ENCODE data around the gene ZNF785. TPM values are rescaled to one million over a fixed set of nuclear protein-coding genes. Genes with fewer than 3 reads are reported as not detected.
A peak's percentile ranks its signal among the peaks of the same experiment; 100 is the strongest.

ZNF785 gene
- total and polyA plus RNA-seq, 2 experiments from 2014 or later, result 4.9 to 7.1 TPM

GRCh38 chr16:30557707-30557956, 27.9 kb downstream of the ZNF785 start:
- no peaks in the 10 kb centered on the region for H3K27me3 ChIP-seq (ENCODE audit: insufficient read depth)
- peak overlapping the region; percentile 88 for H3K4me2 ChIP-seq
- H2AFZ ChIP-seq, result peak overlapping the region; percentile 64
- H3K4me1 Mint-ChIP-seq, result peaks cover 25% of the 10 kb centered on the region
- 0 out of 2 replicates have a peak, but pooled peaks cover 3% of the 10 kb centered on the region for H3K9me2 ChIP-seq (ENCODE audit: insufficient read depth)
- H3K27me3 Mint-ChIP-seq (ENCODE audit: insufficient read depth, low read depth, poor library complexity), result peaks cover 25% of the 10 kb centered on the region
- peak overlapping the region; percentile 91 for H3K4me3 ChIP-seq
- 0 out of 2 replicates have a peak, but pooled peaks cover 17% of the 10 kb centered on the region for H3F3A ChIP-seq (replicated peaks; ENCODE audit: low read depth)
- peaks cover 18% of the 10 kb centered on the region for H3K36me3 Mint-ChIP-seq (ENCODE audit: low read depth)
- no peaks in the 10 kb centered on the region; the same call in 1 of the 2 replicates for H3K36me3 ChIP-seq (ENCODE audit: insufficient read depth)
- ATAC-seq (peak; percentile 5), DNase-seq (ENCODE audit: low spot score) (no peak)
- H3K9me3 Mint-ChIP-seq, result no peaks in the 10 kb centered on the region; the same call in 2 of the 3 replicates
- H3K79me2 ChIP-seq (replicated peaks; ENCODE audit: insufficient read depth), result peaks cover 3% of the 10 kb centered on the region; the same call in 1 of the 2 replicates
- no peak overlapping the region for H3K27ac Mint-ChIP-seq
- peaks cover 25% of the 10 kb centered on the region for H3K4me1 ChIP-seq (ENCODE audit: insufficient read depth)
- 0 out of 2 replicates have a peak overlapping the region, but pooled peaks have one; percentile 91 for H3K27ac ChIP-seq (ENCODE audit: low read depth)
- H3K4me3 Mint-ChIP-seq, result peak overlapping the region; percentile 81
- TF ChIP-seq CTCF (conservative IDR thresholded peaks at IDR 0.05; ENCODE audit: low read depth in 2 of 2) (no peak; a peak in 1 of 4 replicates), EZH2 (IDR thresholded peaks at IDR 0.05; ENCODE audit: low read depth, unreplicated experiment) (no peak), POLR2AphosphoS5 (IDR thresholded peaks at IDR 0.05; ENCODE audit: low read depth) (no peak), NANOG (IDR thresholded peaks at IDR 0.05; ENCODE audit: borderline replicate concordance) (no peak), CREB1 (CRISPR knock-in tag; IDR thresholded peaks at IDR 0.05; ENCODE audit: low read depth) (no peak), STAT1 (IDR thresholded peaks at IDR 0.05; ENCODE audit: unreplicated experiment) (no peak), ZNF331 (CRISPR knock-in tag; IDR thresholded peaks at IDR 0.05; ENCODE audit: low read depth) (no peak), EZH2phosphoT487 (IDR thresholded peaks at IDR 0.05; ENCODE audit: unreplicated experiment) (no peak), JUNB (IDR thresholded peaks at IDR 0.05; ENCODE audit: unreplicated experiment) (no peak), ZNF114 (CRISPR knock-in tag; IDR thresholded peaks at IDR 0.05) (no peak)
- H4K20me1 ChIP-seq (replicated peaks; ENCODE audit: insufficient read depth), result no peaks in the 10 kb centered on the region

- H3K27me3 Mint-ChIP-seq (ENCODE audit: insufficient read depth, low read depth, poor library complexity), result peaks cover 18% of the 10 kb centered on the region
- Histone ChIP-seq H3K9me2 (ENCODE audit: insufficient read depth) (0 out of 2 replicates have a peak, but pooled peaks cover 3% of the 10 kb centered on the region), H3K4me3 (no peak overlapping the region), H3K4me1 (ENCODE audit: insufficient read depth) (peaks cover 20% of the 10 kb centered on the region), H3K27me3 (ENCODE audit: insufficient read depth) (no peaks in the 10 kb centered on the region), H2AFZ (no peak overlapping the region), H3K4me2 (no peak overlapping the region), H3K36me3 (ENCODE audit: insufficient read depth) (no peaks in the 10 kb centered on the region; the same call in 1 of the 2 replicates), H4K20me1 (replicated peaks; ENCODE audit: insufficient read depth) (no peaks in the 10 kb centered on the region), H3K79me2 (replicated peaks; ENCODE audit: insufficient read depth) (peaks cover 3% of the 10 kb centered on the region; the same call in 1 of the 2 replicates), H3K27ac (ENCODE audit: low read depth) (no peak overlapping the region), H3F3A (replicated peaks; ENCODE audit: low read depth) (0 out of 2 replicates have a peak, but pooled peaks cover 17% of the 10 kb centered on the region)
- peaks cover 21% of the 10 kb centered on the region for H3K4me1 Mint-ChIP-seq
- H3K9me3 Mint-ChIP-seq, result no peaks in the 10 kb centered on the region; the same call in 2 of the 3 replicates
- TF ChIP-seq EZH2 (IDR thresholded peaks at IDR 0.05; ENCODE audit: low read depth, unreplicated experiment), result no peak
- ATAC-seq, result no peak
- DNase-seq (ENCODE audit: low spot score), result no peak
- peak overlapping the region; percentile 54 for H3K4me3 Mint-ChIP-seq
- peaks cover 21% of the 10 kb centered on the region for H3K36me3 Mint-ChIP-seq (ENCODE audit: low read depth)
- H3K27ac Mint-ChIP-seq, result peak overlapping the region; percentile 3; the same call in 1 of the 2 replicates
Measured at GRCh38 chr16:30556125-30556473, 29.4 kb downstream of the ZNF785 start.
